K562 (cell line): ENCODE results near the gene AXIN2. TPM values are rescaled to one million over a fixed set of nuclear protein-coding genes. Genes with fewer than 3 reads are reported as not detected.

ENCODE experiments used
- BMI1 ChIP-seq: fragments of 150-350 bp; IDR thresholded peaks from 2 replicates; pipeline ENCODE4 v1.6.1; 2014; ENCODE audit warnings: low read length
- CSDE1 ChIP-seq, 2 experiments: fragments of 450-650 bp; IDR thresholded peaks; 2 replicates each; pipeline ENCODE4 v1.6.1; 2016; ENCODE audit warnings: mild to moderate bottlenecking in 1 of 2
- FOXJ3 ChIP-seq: sonication (generic); formaldehyde crosslinking; IDR thresholded peaks from 2 replicates; pipeline ENCODE4 v1.4.0; 2020; ENCODE audit warnings: mild to moderate bottlenecking, missing genetic modification reagents
- GABPB1 ChIP-seq: sonication (generic); formaldehyde crosslinking; IDR thresholded peaks from 2 replicates; pipeline ENCODE4 v1.8.0; 2022; ENCODE audit warnings: mild to moderate bottlenecking, missing genetic modification reagents
- KDM1A ChIP-seq, 2 experiments: fragments of 450-650 bp; IDR thresholded peaks; 2 replicates each; pipeline ENCODE4 v1.6.1; 2016; ENCODE audit warnings: mild to moderate bottlenecking in 2 of 2
- KLF10 ChIP-seq: fragments of 250-450 bp; sonication (Bioruptor Pico); IDR thresholded peaks from 2 replicates; pipeline ENCODE4 v1.6.1; 2021; ENCODE audit warnings: matching md5 sums
- MIER1 ChIP-seq: fragments of 450-650 bp; IDR thresholded peaks from 2 replicates; pipeline ENCODE4 v1.6.1; 2016; ENCODE audit warnings: antibody characterized with exemption, mild to moderate bottlenecking, low read depth
- RBM17 ChIP-seq: fragments of 200-400 bp; formaldehyde crosslinking; IDR thresholded peaks from 2 replicates; pipeline ENCODE4 v1.6.1; 2017; ENCODE audit warnings: low read depth, mild to moderate bottlenecking, low read length, borderline replicate concordance
- RBM22 ChIP-seq: fragments of 200-400 bp; formaldehyde crosslinking; IDR thresholded peaks from 2 replicates; pipeline ENCODE4 v1.6.1; 2018; ENCODE audit warnings: low read length, low read depth; ENCODE audit not compliant: poor library complexity, severe bottlenecking
- SNIP1 ChIP-seq: fragments of 450-650 bp; IDR thresholded peaks from 2 replicates; pipeline ENCODE4 v1.7.1; 2017; ENCODE audit warnings: low read depth, mild to moderate bottlenecking
- TAF15 ChIP-seq: fragments of 200-400 bp; formaldehyde crosslinking; IDR thresholded peaks from 2 replicates; pipeline ENCODE4 v1.6.1; 2017; ENCODE audit warnings: mild to moderate bottlenecking, low read depth, low read length, moderate library complexity
- TCF3 ChIP-seq: sonication (generic); formaldehyde crosslinking; IDR thresholded peaks from 2 replicates; pipeline ENCODE4 v1.4.0; 2020; ENCODE audit warnings: mild to moderate bottlenecking, missing genetic modification reagents
- TGIF2 ChIP-seq: sonication (generic); formaldehyde crosslinking; IDR thresholded peaks from 2 replicates; pipeline ENCODE4 v1.8.1; 2022; ENCODE audit warnings: mild to moderate bottlenecking, missing genetic modification reagents, moderate library complexity
- ZBTB40 ChIP-seq, 2 experiments: fragments of 450-650 bp in 1 of 2; sonication (generic) in 1 of 2; formaldehyde crosslinking in 1 of 2; IDR thresholded peaks; 2 replicates each; pipeline versions ENCODE4 v1.7.1 to v1.9.0; 2016 to 2022; ENCODE audit warnings: inconsistent platforms in 1 of 2, mild to moderate bottlenecking in 1 of 2, missing genetic modification reagents in 1 of 2
- ZC3H11A ChIP-seq: IDR thresholded peaks from 2 replicates; pipeline ENCODE4 v1.6.1; 2012; ENCODE audit warnings: low read depth, low read length, improper control_type of control experiment
- ZNF197 ChIP-seq: fragments of 200-800 bp; sonication (Bioruptor generic); IDR thresholded peaks from 2 replicates; pipeline ENCODE4 v1.6.1; 2016; ENCODE audit warnings: low read depth, missing genetic modification characterization, missing compliant biosample characterization
- ZNF717 ChIP-seq: fragments of 250-450 bp; sonication (Bioruptor Pico); IDR thresholded peaks from 2 replicates; pipeline ENCODE4 v1.5.0; 2021
- polyA plus RNA-seq, 8 experiments: library from polyadenylated mRNA; depleted of rRNA in 4 of 8; stranded (reverse) in 5 of 8; unstranded in 3 of 8; fragments of >200 nt; fragmentation: Nextera tagmentation in 2 of 8; fragmentation: Illumina TruSeq in 1 of 8; extraction: Ambion mirVana in 2 of 8; extraction: Trizol in 1 of 8; gene quantifications; 2 replicates each; pipeline versions ENCODE4 v1.2.1 to v1.2.3, GENCODE V29; 2011 to 2014; ENCODE audit warnings: inconsistent platforms in 1 of 8, missing spikeins in 1 of 8
- total RNA-seq, 7 experiments: library from RNA; depleted of rRNA in 6 of 7; stranded (reverse); fragments of >200 nt in 6 of 7; fragmentation: Illumina TruSeq in 2 of 7; extraction: Trizol in 2 of 7; gene quantifications; 2 replicates each; pipeline versions ENCODE4 v1.2.1 to v1.2.3, GENCODE V29; 2011 to 2021; ENCODE audit warnings: low replicate concordance in 1 of 7
- TF ChIP-seq, protein P1 (sequence below): fragments of 250-450 bp; sonication (Bioruptor Pico); IDR thresholded peaks from 2 replicates; pipeline ENCODE4 v1.8.0; 2021; ENCODE audit warnings: moderate library complexity, mild to moderate bottlenecking, inconsistent platforms

Gene AXIN2
- total and polyA plus RNA-seq, 9 of the 15 experiments (the other 6 are each of a cell fraction or from before 2014, with no cell fraction given): 0.21 to 3.3 (median 1.2) TPM

DNA sequence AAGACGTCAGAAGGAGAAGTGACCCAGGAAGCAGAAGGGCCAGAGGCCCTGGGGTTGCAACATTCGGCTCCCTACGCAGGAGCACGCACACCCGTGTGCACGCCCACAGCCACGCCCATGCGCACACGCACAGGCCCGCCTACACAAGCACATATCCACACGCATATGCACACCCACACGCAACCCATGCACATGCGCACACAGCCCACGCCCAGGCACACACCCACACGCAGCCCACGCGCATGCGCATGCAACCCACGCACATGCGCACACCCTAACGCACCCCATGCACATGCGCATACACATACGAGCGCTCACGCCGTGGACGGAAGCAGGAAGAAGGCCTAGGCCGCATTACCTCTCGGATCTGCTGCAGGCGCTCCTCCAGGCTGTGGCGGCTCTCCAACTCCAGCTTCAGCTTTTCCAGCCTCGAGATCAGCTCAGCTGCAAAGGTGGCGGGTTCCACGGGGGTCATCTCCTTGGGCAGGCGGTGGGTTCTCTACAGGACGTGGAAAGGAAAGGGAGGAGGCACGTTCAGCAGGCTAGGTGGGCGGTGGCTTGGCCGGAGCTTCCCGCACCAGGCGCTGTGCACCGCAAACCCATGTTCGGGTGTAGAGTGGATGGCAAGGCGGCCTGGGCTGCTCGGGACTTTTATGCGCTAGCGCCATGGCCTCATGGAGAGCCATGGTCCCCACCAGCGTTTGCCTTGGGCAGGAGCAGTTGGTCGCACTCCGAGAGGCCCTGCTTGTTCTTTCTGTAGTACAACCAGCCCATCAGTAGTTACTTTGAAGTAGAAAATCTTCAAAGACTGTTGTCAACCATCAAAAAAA, 23.4 kb downstream of the AXIN2 start (continued):
- TF ChIP-seq RBM22 (no peak), ZNF717 (no peak), SNIP1 (no peak), ZNF197 (no peak), RBM17 (no peak), TAF15 (no peak), TGIF2 (no peak), KDM1A (IDR thresholded peaks at IDR 0.05) (peak in 1 of 2 experiments; percentile 100; a peak in 2 of 4 replicates), GABPB1 (CRISPR knock-in tag) (no peak), TCF3 (CRISPR knock-in tag) (no peak), FOXJ3 (CRISPR knock-in tag) (no peak), MIER1 (no peak), ZBTB40 (IDR thresholded peaks at IDR 0.05) (peak; percentile 63), ZBTB40 (CRISPR knock-in tag; IDR thresholded peaks at IDR 0.05) (no peak), KLF10 (no peak), BMI1 (no peak), CSDE1 (IDR thresholded peaks at IDR 0.05) (no peak), ZC3H11A (no peak)
- TF ChIP-seq, protein P1, sequence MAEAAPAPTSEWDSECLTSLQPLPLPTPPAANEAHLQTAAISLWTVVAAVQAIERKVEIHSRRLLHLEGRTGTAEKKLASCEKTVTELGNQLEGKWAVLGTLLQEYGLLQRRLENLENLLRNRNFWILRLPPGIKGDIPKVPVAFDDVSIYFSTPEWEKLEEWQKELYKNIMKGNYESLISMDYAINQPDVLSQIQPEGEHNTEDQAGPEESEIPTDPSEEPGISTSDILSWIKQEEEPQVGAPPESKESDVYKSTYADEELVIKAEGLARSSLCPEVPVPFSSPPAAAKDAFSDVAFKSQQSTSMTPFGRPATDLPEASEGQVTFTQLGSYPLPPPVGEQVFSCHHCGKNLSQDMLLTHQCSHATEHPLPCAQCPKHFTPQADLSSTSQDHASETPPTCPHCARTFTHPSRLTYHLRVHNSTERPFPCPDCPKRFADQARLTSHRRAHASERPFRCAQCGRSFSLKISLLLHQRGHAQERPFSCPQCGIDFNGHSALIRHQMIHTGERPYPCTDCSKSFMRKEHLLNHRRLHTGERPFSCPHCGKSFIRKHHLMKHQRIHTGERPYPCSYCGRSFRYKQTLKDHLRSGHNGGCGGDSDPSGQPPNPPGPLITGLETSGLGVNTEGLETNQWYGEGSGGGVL (CRISPR knock-in tag): no peak
